Left lobe of liver (tissue), 2 donors: ENCODE measurements around the gene DHFR. TPM values are rescaled to one million over a fixed set of nuclear protein-coding genes. Genes with fewer than 3 reads are reported as not detected.

ENCODE experiments used
- ATAC-seq: fragments of 200-7000 bp; cut with Tn5 transposase; one replicate; pipeline ENCODE4 v1.9.1; 2020; ENCODE audit warnings: mild to moderate bottlenecking, moderate library complexity
- DNase-seq: peaks from one replicate; pipeline ENCODE4 v3.0.0-alpha.2; 2020; ENCODE audit warnings: low spot score
- total RNA-seq: library from RNA; stranded (reverse); gene quantifications from one replicate; pipeline ENCODE4 v1.2.1, GENCODE V29; 2021
- donor health status: DM: no; HTN: no; CAD: no; lungs with moderate emphysema.
- donor health status: DM: no; HTN: yes; CAD: no.

DHFR gene
- total RNA-seq, result 23.1 TPM

DNA sequence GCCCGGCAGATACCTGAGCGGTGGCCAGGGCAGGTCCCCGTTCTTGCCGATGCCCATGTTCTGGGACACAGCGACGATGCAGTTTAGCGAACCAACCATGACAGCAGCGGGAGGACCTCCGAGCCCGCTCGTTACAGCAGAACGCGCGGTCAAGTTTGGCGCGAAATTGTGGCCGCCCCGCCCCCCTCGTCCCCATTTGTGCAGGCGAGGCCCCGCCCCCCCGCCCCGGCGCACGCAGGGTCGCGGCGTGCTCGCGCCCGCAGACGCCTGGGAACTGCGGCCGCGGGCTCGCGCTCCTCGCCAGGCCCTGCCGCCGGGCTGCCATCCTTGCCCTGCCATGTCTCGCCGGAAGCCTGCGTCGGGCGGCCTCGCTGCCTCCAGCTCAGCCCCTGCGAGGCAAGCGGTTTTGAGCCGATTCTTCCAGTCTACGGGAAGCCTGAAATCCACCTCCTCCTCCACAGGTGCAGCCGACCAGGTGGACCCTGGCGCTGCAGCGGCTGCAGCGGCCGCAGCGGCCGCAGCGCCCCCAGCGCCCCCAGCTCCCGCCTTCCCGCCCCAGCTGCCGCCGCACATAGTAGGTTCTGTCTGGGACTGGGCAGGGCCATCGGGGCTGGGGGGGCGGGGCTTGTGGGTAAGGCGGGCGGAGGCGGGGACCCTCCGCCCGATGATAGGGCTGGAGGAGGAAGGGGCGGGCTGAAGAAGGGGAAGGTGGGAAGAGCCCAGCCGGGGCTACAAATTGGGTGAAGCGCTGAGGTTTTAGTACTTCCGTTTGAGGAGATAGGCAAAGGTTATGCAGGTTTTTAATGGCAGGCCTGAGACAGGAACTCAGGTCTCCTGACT lies at the start of gene DHFR, which contains the start of gene MSH3:
TSS of gene DHFR (minus strand) at position 593 of the 840 bp plus-strand sequence. CDS start at position 99, 494 bp downstream.
TSS of gene MSH3 (plus strand) at position 262 of the 840 bp plus-strand sequence. CDS start at position 338, 76 bp downstream.
- DNase-seq (peak; percentile 88), ATAC-seq (peak; percentile 86)

DNA sequence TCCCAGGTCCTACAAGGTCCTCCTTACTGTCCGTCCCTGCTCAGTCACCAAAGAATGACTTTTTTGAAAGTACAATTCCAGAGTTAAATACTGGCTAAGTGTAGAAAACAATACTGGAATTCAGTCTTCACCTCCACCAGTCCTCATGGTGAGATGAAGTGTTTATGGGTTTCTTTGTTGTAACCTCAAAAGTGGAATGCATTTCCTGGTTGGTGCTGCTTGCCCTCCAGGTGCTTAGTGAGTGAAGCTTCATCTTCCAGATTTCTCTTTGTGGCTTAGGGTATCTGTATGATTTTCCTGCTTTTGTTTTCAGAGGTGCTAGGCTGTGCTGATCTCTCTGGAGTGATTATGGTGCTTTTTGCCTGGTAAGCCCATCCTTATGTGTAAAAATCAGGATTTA lies 49.4 kb upstream of the DHFR start:
- ATAC-seq, result no peak
- DNase-seq, result no peak

DNA sequence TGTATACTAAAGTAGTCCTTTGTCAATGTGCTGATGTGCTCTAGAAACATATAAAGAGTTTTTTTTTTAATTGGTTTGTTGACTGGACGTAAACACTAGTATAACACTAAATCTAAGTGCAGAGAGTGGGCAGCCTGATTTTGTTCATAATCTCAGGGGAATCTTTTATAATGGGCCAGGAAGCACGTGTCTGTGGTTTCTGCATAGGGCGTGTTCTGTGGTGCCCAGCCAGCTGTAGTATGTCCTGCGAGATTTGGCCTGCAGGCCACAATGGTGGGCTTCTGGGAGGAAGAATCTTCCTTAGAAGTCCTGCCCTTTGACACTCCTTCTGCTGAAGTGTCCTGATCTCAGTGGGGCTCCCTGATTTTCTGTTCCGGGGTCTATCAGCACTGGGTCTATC lies 49.0 kb upstream of the DHFR start:
- no peak for ATAC-seq
- DNase-seq, result no peak

DNA sequence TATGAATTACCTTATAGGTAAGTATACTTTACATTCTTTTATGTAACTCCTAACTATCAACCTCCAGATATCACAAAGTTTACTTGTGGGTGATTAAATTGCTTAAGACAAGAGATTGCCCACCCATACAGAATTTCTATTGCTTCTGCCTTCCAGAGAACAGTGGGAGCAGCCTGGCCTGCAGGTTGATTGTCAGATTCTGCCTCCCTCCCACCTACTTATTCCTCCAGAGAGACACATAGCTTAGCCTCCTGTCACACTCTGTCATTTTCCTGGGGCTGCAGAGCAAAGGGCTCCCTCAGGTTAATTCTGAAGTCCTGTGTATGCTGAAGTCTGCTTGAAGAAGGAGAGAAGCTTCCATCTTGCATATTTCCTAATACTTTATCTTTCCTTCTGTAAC lies 48.5 kb upstream of the DHFR start:
- ATAC-seq (no peak), DNase-seq (no peak)

DNA sequence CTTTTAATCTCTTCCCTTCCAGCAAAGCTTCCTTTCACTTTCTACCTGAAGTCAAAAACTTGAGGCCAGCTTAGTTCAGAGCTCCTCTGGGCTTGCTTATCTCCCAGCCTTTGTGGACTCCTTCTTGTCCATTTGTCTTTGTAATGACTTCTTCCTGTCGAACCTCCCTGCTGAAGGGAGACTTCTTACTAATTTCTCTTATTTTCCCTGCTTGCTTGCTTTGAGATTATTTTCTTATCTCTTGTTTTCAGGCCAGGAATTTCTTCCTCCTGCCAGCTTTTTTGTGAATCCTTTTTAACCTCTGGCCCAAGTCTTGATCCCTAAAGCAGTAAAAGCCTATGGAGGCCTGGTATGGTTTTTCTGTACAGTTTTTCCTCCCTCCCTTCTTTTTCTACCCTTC lies 46.8 kb upstream of the DHFR start:
- ATAC-seq (no peak), DNase-seq (no peak)

DNA sequence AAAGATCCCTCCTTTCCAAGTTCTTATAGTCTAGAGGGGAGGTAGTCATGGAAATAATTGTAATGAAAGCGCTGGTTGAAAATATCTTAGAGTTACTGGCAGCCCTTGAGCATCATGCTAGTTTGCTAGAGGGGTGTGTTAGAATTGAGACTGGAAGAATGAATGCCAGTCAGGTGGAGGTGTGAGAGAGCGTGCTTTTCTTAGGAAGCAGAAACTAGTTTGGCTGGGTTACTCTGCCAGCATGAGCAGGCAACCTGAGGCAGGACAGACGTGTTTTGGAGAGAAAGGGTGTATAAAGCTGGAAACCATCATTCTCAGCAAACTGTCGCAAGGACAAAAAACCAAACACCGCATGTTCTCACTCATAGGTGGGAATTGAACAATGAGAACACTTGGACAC lies 43.6 kb upstream of the DHFR start:
- no peak for ATAC-seq
- no peak for DNase-seq

DNA sequence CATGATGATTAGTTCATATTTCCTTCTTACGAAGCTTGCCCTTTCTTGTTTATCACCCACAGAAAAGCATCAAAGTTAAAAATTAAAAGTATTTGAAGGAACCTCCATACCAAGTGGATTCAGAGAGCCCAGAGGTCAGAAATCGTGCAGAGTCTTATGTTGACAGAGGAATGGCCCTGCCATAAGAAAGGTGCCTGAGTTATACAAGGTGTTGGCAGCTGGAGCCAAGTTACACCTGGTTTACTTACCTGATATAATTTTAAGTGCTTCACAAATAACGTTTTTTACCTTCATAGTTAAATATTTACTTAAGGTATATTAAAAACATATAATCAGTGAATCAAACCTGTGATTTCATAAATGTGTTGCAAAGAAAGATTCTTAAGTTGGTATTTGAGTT lies 42.3 kb upstream of the DHFR start:
- ATAC-seq, result no peak
- DNase-seq, result no peak

DNA sequence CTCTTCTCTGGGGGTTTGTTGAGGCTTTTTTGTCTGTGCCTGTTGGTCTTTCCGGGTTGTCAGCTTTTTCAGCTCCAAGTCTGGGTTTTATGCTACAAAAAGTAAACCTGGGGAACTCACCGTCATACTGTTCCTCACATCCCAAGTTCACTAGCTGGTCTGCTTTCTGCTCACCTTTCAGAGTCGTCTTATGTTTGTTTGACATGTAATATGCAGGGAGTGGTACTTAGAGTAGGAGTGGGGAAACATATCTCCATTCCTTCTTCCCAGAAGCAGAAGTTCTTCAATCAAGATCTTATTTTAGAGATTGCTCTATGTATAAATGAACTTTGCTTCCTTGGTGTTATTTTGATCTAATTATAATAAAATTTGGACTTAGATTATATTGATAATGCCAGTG lies 41.7 kb upstream of the DHFR start:
- ATAC-seq, result no peak
- DNase-seq, result no peak

DNA sequence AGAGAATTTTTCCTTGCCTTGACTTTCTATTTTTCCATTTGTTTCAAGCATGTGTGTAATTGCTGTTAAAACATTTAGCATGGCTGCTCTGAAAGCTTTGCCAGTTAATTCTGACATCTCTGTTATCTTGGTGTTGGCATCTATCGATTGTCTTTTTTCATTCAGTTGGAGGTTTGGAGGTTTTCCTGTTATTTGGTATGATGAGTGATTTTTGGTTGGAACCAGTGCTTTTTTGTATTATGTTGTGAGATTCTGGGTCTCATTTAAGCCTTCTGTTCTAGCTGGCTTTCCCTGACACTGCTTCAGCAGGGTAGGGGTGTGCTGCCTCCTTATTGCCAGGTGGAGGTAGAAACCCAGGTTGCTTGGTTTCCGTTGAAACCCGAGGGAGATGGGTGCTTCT lies 40.9 kb upstream of the DHFR start:
- no peak for ATAC-seq
- no peak for DNase-seq

DNA sequence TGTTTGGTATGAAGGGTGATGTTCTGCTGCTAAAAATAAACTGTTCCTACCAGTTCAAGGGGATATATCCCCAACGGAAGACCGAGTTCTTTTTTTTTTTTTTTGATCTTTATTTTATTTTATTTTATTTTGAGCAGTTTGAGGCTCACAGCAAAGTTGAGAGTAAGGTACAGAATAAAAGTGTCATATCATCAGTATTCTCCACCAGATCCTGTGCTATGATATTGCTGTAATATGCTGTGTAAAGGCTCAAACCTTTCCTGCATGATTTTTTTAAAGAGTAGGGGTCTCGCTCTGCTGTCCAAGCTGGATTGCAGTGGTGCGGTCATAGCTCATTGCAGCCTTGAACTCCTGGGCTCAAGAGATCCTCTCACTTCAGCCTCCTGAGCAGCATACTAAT lies 34.8 kb upstream of the DHFR start:
- no peak for ATAC-seq
- no peak for DNase-seq

DNA sequence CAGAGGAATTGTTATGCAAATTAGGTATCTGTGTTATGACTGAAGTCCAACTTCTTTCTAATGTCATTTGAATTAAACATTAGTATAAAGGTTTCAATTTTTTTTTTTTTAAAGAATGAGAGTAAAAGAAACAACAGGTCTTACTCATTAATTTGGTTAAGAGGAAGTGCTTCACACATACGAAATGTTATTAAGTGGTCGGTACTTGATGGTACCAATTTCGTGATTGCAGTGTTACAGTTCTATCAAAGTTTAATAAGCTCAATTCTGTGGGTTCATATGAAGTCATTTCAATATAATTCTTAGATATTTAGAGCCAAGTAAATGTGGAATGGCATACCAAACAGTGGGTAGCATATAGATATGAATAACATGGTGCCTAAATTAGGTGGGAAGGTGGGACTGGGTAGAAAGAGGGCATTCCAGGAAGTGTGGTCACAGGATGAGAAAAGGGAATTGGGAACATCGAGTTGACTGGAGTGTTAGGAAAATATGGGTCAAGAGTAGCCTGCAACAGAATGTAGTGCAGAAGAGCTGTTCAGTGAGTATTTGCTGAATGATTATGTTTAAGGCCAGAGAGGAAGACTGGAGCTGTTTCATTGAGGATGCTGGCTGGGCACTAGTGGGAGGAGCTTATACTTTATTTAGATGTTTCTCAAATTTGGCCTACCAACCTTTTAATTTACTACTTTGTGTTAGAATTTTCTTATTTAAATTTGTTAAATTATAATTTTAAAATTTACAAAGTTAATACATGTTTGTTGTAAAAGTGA lies 34.1 kb upstream of the DHFR start:
- ATAC-seq (no peak), DNase-seq (no peak)

DNA sequence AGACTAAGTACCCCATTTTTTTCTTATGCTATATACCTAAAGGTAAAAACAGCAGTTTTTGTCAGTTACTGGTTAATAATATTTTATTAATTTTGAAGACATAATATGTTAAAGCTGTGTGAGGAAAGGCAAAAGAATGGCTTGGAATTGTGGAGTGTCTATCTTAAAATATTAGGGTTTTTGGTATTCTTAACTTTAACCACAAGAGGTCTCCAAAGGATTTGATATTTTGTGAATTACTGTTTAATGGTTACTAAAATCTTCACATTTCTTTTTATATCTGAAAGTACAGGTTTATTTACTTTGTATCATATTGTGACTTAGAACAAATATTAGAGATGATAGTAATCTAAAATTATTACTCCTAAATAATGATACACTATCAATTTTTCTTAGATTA lies 32.0 kb upstream of the DHFR start:
- DNase-seq, result no peak
- peak; percentile 49 for ATAC-seq

DNA sequence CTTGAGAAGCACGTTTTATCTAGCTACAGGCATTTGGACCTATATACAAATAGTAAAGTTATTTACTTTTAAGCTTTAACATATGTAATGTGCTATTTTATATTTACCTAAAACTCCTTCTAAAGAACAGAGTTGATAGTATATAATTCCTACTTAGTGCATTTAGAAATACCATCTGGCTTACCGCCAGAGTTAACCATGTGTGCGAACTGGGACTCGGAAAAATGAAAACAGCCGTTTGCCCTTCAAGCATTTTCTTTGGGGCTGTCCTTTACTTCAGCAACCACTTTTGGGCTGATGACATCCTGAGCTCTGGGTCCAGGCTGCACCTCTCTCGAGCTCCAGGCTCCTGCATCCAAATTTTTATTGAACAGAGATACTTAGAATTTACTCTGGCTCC lies 21.9 kb upstream of the DHFR start:
- DNase-seq (no peak), ATAC-seq (no peak)

DNA sequence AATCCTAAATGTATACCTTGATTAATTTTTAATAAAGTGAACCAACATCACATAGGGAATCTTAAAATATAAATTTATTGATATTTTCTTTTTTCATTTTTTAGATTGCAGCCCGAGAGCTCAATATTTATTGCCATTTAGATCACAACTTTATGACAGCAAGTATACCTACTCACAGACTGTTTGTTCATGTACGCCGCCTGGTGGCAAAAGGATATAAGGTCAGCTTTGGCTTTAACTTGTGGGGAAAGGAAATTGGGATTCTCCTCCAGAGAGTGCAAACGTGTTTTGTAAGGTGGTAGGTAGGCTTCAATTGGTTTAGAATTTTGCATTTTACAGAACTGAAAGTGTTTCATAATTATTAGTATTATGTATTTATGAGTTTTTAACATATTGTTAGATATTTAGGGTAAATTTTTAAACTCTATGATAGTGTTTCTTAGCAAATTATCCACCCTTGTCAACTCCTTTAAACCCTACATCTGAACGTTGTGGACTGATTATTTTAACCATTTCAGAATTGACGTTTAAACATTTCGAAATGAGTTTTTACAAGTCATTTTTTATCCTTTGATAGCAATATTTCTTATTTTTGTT lies 17.5 kb upstream of the DHFR start:
- peak; percentile 39 for ATAC-seq

DNA sequence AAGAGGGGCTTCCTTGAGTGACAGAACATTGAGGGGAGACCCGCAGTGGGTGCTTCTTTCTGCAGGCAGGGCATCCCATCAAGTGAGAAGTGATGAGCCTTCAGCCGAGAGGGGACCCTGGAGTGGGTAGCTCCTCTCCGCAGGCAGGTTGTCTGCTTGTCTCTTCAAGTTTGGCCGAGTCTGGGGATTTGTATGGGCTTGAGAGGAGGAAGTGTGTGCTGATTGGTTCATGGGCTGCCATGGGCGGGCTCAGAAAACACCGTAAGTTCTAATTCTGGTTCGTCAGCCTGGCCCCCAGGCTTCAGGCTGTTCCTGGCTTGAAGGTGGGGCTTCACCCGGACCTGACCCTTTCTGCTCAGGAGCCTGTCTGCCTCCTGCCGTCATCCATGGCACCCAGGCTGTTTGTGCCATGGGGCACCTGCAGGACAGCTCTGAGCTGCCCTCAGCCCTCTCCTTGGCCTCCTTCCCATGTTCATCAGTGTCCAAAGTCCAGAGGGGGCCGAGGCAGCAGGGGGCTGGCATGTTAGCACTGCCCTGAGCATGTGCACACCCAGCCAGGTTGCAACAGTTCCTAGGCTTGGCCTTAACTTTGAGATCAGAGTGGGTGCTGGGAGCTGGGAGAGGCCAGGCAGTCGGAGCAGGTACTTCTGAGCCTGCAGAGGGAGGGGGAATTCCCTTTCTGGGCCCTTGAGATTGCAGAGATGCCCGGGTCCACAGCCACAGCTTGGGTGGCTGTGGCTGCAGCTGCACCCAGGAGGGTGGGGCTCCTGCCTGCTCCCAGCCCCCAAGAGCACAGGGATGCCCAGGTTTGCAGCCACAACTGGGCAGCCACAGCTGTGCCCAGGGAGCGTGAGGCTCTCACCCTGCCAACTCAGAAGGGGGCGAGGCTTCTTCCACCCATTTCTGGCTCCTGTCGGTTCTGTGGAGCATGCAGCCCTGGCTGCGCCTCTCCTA lies 13.5 kb upstream of the DHFR start:
- DNase-seq (peak; percentile 95), ATAC-seq (peak; percentile 82)

More for the DNA sequence above, 17.5 kb upstream of the DHFR start:
- DNase-seq, result peak; percentile 76

DNA sequence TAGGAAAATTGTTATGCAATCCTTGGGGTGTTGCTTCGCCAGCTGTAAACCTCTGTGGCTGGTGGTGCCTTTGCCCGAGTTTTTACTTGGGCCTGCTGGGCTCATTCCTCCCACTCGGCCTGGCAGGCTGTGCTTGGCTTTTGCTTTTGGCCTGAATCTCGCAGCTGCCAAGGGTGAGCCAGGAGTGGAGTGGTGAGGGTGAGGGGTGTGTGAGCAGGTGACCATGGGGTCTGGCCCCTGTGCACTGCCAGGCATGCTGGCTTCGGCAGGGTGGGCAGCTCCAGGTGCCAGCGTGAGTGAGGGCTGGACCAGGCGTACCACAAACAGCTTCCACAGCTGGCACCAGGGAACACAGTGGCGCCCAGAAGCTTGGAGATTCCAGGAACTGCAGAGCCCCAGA lies 12.6 kb upstream of the DHFR start:
- DNase-seq, result peak; percentile 80
- peak; percentile 57 for ATAC-seq

DNA sequence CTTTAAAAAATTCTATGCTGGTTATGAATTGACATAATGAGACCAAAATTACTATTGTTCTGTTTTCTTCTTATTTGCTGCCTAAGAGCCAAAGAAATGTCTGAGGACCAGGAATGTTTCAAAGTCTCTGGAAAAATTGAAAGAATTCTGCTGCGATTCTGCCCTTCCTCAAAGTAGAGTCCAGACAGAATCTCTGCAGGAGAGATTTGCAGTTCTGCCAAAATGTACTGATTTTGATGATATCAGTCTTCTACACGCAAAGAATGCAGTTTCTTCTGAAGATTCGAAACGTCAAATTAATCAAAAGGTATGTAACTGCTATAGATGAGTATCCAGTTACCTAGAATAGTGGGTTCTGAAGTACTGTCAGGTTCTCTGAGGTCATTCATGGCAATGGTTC lies 10.3 kb upstream of the DHFR start:
- DNase-seq (no peak), ATAC-seq (no peak)

DNA sequence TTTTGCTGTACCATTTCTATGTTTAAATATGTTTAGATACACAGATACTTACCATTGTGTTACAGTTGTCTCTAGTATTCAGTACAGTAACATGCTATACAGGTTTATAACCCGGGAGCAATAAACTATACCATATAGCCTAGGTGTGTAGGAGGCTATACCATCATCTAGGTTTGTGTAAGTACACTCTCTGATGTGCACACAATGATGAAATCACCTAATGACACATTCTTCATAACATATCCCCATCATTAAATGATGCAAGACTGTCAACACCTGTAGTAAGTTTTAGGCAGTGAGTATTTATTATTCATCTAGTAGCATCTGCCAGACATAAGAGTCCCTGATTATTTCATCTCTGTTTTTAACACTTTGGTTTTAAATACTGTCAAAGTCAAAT lies 7.3 kb upstream of the DHFR start:
- no peak for ATAC-seq
- no peak for DNase-seq

DNA sequence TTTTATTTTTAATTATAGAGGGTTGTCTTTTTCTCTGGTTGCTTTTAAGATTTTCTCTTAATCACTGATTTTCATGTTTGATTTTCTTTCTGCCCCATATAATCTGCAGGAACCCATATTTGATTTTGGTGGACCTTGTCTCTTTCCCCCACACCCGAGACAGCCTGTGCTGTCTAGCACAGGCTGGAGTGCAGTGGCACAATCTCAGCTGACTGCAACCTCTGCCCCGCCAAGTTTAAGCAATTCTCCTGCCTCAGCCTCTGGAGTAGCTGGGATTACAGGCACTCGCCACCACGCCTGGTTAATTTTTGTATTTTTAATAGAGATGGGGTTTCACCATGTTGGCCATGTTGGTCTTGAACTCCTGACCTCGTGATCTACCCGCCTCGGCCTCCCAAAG lies 5.9 kb upstream of the DHFR start:
- DNase-seq, result peak; percentile 83
- ATAC-seq, result peak; percentile 91

DNA sequence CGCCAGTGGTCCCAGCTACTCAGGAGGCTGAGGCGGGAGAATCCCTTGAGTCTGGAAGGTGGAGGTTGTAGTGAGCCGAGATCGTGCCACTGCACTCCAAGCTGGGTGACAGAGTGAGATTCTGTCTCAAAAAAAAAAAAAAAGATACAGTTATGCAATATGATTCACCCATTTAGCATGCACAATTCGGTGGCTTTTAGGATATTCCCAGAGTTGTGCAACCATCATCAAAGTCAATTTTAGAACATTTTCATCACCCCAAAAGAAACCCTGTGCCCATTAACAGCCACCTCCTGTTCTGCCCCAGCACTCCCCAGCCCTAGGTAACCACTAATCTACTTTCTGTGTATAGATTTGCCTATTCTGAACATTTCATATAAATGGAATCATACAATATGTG lies 4.3 kb upstream of the DHFR start:
- DNase-seq (no peak), ATAC-seq (no peak)

DNA sequence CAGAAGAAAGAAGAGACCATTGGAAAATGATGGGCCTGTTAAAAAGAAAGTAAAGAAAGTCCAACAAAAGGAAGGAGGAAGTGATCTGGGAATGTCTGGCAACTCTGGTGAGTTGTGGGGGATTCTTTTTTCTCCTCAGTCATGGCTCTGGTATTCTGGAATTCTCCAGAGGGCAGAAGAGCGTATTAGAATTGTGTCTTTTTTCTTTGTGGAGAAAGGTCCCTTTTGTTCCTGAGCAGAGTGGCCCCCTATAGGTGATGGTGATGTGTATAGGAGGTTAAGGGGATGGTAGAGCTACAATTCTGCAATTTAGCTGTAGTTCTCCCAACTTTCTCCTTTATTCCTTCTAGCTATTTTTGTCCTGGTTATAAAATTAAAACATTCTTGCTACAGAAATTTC lies 1.6 kb upstream of the DHFR start:
- DNase-seq, result no peak
- ATAC-seq, result no peak
